DND-41 (cell line): Measurements from ENCODE around the gene C13orf46.

Experiments used
- ATAC-seq: fragments of 200-7000 bp; cut with Tn5 transposase; 3 replicates; pipeline ENCODE4 v1.9.1; 2021; ENCODE audit warnings: low read depth; ENCODE audit not compliant: insufficient read depth
- DNase-seq: peaks from one replicate; pipeline ENCODE4 v3.0.0-alpha.2; 2020
- H2AFZ ChIP-seq: 2 replicates; pipeline ENCODE4 v1.6.0; 2012; ENCODE audit warnings: low read depth, low read length
- H3K27ac ChIP-seq: 2 replicates; pipeline ENCODE4 v1.5.1; 2012; ENCODE audit warnings: low read length, inconsistent platforms
- H3K27me3 ChIP-seq: fragments of 200-600 bp; sonication (generic); 2 replicates; pipeline ENCODE4 v1.6.0; 2012; ENCODE audit warnings: low read length, mild to moderate bottlenecking, inconsistent platforms; ENCODE audit not compliant: insufficient read depth, poor library complexity
- H3K36me3 ChIP-seq: 2 replicates; pipeline ENCODE4 v1.5.1; 2012; ENCODE audit warnings: low read length, inconsistent platforms; ENCODE audit not compliant: insufficient read depth
- H3K4me1 ChIP-seq: 2 replicates; pipeline ENCODE4 v1.5.1; 2012; ENCODE audit warnings: mild to moderate bottlenecking, low read length; ENCODE audit not compliant: insufficient read depth
- H3K4me2 ChIP-seq: 2 replicates; pipeline ENCODE4 v1.6.0; 2012; ENCODE audit warnings: mild to moderate bottlenecking, moderate library complexity, low read length, inconsistent platforms; ENCODE audit not compliant: insufficient read depth
- H3K4me3 ChIP-seq, 2 experiments: fragments of 200-600 bp in 1 of 2; shearing (Covaris generic) in 1 of 2; 2 replicates each; pipeline ENCODE4 v1.5.1; 2012 to 2016; ENCODE audit warnings: inconsistent platforms in 2 of 2, low read length in 2 of 2, mild to moderate bottlenecking in 2 of 2, low read depth in 1 of 2, moderate library complexity in 1 of 2
- H3K79me2 ChIP-seq: 2 replicates; pipeline ENCODE4 v1.6.0; 2012; ENCODE audit warnings: low read length, inconsistent platforms; ENCODE audit not compliant: insufficient read depth
- H3K9ac ChIP-seq: 2 replicates; pipeline ENCODE4 v1.6.0; 2012; ENCODE audit warnings: low read depth, mild to moderate bottlenecking, inconsistent platforms, low read length, moderate library complexity
- H3K9me3 ChIP-seq: 2 replicates; pipeline ENCODE4 v1.5.1; 2012; ENCODE audit warnings: low read length, moderate library complexity, mild to moderate bottlenecking, inconsistent platforms; ENCODE audit not compliant: insufficient read depth, severe bottlenecking
- H4K20me1 ChIP-seq: 2 replicates; pipeline ENCODE4 v1.6.0; 2012; ENCODE audit warnings: low read length; ENCODE audit not compliant: insufficient read depth
- EZH2 ChIP-seq: IDR thresholded peaks from 3 replicates; pipeline ENCODE4 v1.6.1; 2012; ENCODE audit warnings: borderline replicate concordance, low read depth, mild to moderate bottlenecking, moderate library complexity, low read length, inconsistent platforms; ENCODE audit not compliant: severe bottlenecking
- TF ChIP-seq, protein P1 (sequence below): IDR thresholded peaks from 2 replicates; pipeline ENCODE4 v1.5.1; 2012; ENCODE audit warnings: borderline replicate concordance, low read length, moderate library complexity, mild to moderate bottlenecking; ENCODE audit not compliant: poor library complexity, severe bottlenecking; ENCODE audit errors: extremely low read depth

C13orf46 gene

DNA sequence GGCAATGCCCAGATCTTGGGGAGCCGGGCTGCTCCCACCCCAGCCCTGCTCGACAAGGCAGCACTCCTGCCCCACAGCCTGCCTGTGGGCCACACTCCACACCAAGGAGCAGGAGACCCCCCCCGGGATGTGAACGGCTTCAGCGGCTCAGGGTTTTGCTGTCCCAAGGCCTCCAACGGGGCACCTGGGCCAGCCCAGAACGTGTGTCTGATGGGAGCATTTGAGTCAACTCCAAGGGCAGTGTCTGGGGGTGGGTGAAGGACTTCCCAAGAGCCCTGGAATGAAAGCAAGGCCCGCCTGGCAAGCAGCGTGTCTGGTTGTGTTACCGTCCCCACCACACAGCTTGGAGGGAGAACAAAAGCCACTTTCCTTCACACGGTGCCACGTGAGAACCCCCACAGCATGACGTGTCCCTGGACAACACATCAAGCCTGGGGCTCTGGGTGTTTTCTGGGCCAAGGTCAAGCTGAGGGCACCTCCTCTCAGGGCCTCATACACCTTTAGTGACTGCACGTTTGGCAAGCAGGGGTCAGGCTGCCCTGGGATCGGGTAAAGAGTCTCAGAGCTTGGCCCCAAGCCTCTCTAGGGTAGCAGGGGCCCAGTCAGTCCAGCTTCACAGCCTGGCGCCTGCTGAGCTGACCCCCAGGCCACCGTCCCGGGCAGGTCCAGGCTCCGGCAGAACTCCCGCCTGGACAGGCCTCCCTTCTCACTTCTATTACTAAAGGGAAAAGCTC lies 6.0 kb downstream of the C13orf46 start:
- no peak overlapping the region for H3K27ac ChIP-seq
- no peaks in the 10 kb centered on the region for H3K4me1 ChIP-seq
- no peak overlapping the region for H2AFZ ChIP-seq
- DNase-seq (no peak), ATAC-seq (no peak)
- no peak overlapping the region for H3K9ac ChIP-seq
- H3K27me3 ChIP-seq = no peaks in the 10 kb centered on the region
- H3K9me3 ChIP-seq = peaks cover 10% of the 10 kb centered on the region
- H3K4me2 ChIP-seq = no peak overlapping the region
- H3K79me2 ChIP-seq = no peaks in the 10 kb centered on the region
- no peaks in the 10 kb centered on the region for H4K20me1 ChIP-seq
- H3K4me3 ChIP-seq = no peak overlapping the region
- peaks cover 5% of the 10 kb centered on the region for H3K36me3 ChIP-seq
- TF ChIP-seq, protein P1, sequence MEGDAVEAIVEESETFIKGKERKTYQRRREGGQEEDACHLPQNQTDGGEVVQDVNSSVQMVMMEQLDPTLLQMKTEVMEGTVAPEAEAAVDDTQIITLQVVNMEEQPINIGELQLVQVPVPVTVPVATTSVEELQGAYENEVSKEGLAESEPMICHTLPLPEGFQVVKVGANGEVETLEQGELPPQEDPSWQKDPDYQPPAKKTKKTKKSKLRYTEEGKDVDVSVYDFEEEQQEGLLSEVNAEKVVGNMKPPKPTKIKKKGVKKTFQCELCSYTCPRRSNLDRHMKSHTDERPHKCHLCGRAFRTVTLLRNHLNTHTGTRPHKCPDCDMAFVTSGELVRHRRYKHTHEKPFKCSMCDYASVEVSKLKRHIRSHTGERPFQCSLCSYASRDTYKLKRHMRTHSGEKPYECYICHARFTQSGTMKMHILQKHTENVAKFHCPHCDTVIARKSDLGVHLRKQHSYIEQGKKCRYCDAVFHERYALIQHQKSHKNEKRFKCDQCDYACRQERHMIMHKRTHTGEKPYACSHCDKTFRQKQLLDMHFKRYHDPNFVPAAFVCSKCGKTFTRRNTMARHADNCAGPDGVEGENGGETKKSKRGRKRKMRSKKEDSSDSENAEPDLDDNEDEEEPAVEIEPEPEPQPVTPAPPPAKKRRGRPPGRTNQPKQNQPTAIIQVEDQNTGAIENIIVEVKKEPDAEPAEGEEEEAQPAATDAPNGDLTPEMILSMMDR = no peak
- TF ChIP-seq EZH2 = no peak

DNA sequence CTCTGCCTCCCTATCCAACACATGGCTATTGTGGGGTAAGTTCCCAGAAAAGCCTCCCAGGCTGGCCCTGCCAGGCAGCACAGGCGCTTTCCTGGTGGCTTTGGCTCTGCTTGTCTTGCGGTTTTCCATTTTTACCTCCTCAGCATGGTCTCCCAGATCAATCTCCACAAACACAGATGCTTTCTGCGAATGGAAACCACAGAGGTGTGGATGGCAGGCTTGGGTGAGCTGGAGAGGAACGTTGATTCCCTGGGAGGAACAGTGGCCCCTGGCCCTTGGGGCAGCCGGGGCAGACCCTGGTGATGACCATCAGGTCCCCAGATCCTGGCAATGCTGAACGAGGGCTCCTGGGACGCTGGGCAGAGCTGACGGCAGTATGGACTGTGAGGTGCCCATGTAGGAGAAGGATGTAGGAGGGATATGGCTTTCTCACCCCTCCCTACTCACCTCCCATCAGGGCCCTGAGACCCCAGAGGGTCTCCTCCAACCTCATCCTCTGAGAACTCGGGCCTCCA lies 6.6 kb downstream of the C13orf46 start:
- ATAC-seq (no peak), DNase-seq (no peak)
- peaks cover 10% of the 10 kb centered on the region for H3K9me3 ChIP-seq
- no peak overlapping the region for H3K4me2 ChIP-seq
- TF ChIP-seq, protein P1 = no peak
- TF ChIP-seq EZH2 = no peak
- H3K36me3 ChIP-seq = peaks cover 4% of the 10 kb centered on the region
- no peak overlapping the region for H3K4me3 ChIP-seq
- H3K4me1 ChIP-seq = no peaks in the 10 kb centered on the region
- no peaks in the 10 kb centered on the region for H3K27me3 ChIP-seq
- no peak overlapping the region for H3K27ac ChIP-seq
- H3K79me2 ChIP-seq = no peaks in the 10 kb centered on the region
- no peaks in the 10 kb centered on the region for H4K20me1 ChIP-seq
- H3K9ac ChIP-seq = no peak overlapping the region
- H2AFZ ChIP-seq = no peak overlapping the region

DNA sequence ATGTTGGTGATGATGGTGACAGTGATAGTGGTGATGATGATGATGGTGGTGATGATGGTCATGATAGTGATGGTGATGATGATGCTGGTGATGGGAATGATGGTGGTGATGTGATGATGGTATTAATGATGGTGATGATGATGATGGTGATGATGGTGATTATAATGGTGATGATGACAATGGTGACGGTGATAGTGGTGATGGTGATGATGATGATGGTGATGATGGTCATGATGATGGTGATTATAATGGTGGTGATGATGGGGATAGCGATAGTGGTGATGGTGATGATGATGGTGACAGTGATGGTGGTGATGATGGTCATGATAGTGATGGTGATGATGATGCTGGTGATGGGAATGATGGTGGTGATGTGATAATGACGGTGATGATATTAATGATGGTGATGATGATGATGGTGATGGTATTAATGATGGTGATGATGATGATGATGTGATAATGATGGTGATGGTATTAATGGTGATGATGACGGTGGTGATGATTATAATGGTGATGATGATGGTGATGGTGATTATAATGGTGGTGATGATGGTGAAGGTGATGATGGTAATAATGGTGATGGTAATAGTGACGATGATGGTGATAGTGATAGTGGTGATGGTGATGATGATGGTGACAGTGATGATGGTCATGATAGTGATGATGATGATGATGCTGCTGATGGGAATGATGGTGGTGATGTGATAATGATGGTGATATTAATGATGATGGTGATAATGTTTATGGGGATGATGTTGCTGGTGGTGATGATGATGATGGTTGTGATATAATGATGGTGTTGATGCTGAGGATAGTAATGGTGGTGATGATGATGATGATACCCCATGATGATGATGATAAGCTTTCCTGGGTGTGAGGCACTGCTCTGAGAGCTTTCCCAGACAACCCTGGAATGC lies 7.7 kb downstream of the C13orf46 start:
- Histone ChIP-seq H3K36me3 (no peaks in the 10 kb centered on the region; the same call in 1 of the 2 replicates), H3K9me3 (peaks cover 10% of the 10 kb centered on the region), H4K20me1 (no peaks in the 10 kb centered on the region), H3K79me2 (no peaks in the 10 kb centered on the region), H3K27ac (no peak overlapping the region), H3K4me3 (no peak overlapping the region), H2AFZ (no peak overlapping the region), H3K4me2 (no peak overlapping the region), H3K4me1 (no peaks in the 10 kb centered on the region), H3K9ac (no peak overlapping the region), H3K27me3 (no peaks in the 10 kb centered on the region)
- DNase-seq (no peak), ATAC-seq (no peak)
- no peak for TF ChIP-seq EZH2
- TF ChIP-seq, protein P1 = no peak
